ENCODE data around the gene RRAS2. TPM values are rescaled to one million over a fixed set of nuclear protein-coding genes. Genes with fewer than 3 reads are reported as not detected.

The RRAS2 gene
- total and polyA plus RNA-seq, 9 of the 15 experiments (the other 6 are each of a cell fraction or from before 2014, with no cell fraction given) = 9.4 to 47.5 (median 37.6) TPM

DNA sequence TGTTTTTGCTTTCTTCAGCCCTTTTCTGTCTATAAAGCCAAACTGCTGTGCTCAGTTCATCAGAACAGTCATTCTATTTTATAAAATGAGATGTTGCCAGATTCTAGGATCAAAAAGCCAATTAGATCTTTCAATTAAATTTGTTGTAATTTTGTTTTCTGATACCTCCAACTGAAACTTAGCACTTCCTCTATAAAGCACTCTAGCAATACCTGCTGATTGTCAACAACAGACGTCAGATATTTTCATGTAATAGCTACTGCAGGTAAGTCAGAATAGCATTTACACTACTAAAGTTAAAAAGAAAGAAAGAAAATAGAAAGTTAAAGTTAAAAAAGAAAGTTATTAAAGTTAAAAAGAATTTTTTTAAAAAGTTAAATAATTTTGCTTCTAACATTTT lies 19.6 kb downstream of the RRAS2 start:
- Histone ChIP-seq H3K9me3 (replicated peaks; ENCODE audit: control insufficient read depth, insufficient read depth, low read depth, low read length) (peaks cover 3% of the 10 kb centered on the region), H3K9ac (ENCODE audit: insufficient read depth in 1 of 2, low read depth in 2 of 2, low read length in 2 of 2) (no peak overlapping the region), H3K27me3 (ENCODE audit: control insufficient read depth in 2 of 2, insufficient read depth in 2 of 2, low read length in 2 of 2) (no peaks in the 10 kb centered on the region), H3K4me3 (no peak overlapping the region), H3K27ac (ENCODE audit: extremely low read depth, low read depth, low read length) (no peak overlapping the region), H3K9me1 (ENCODE audit: control insufficient read depth, insufficient read depth, low read length) (no peaks in the 10 kb centered on the region), H3K4me2 (ENCODE audit: insufficient read depth, low read length) (no peak overlapping the region), H2AFZ (ENCODE audit: low read depth, low read length) (no peak overlapping the region), H3K36me3 (ENCODE audit: control insufficient read depth, insufficient read depth, low read length) (no peaks in the 10 kb centered on the region), H3K4me1 (replicated peaks in 1 of 2; ENCODE audit: control insufficient read depth in 2 of 2, insufficient read depth in 2 of 2, low read length in 2 of 2) (no peaks in the 10 kb centered on the region; a peak in 1 of 5 replicates), H3K79me2 (ENCODE audit: control insufficient read depth, insufficient read depth, low read length) (peaks cover 78% of the 10 kb centered on the region), H4K20me1 (replicated peaks; ENCODE audit: control insufficient read depth, insufficient read depth, low read length) (no peaks in the 10 kb centered on the region)
- POLR2A ChIA-PET = interaction anchor here (0.7 to 2.1 kb wide), 2 partner anchors 10 to 18 kb away, joined by 3 to 7 read pairs; no protein-coding TSS in a partner anchor
- FAIRE-seq (no peak), DNase-seq (ENCODE audit: extremely low read depth in 1 of 4, low spot score in 3 of 4) (no peak), ATAC-seq (no peak)
- intact Hi-C loops (cut with micrococcal nuclease) = no loop called here
- BruUV-seq (replicated peaks) = no TSS peak
- in situ Hi-C loops (cut with MboI) = no loop called here
- CTCF ChIA-PET (ENCODE audit: low intra/inter-chr PET ratio) = no interaction called here
- WGBS (ENCODE audit: insufficient coverage, low coverage, missing lambda C conversion rate) = 67% methylated on average over 1 of the region's 1 CpG
- no peak for TF ChIP-seq ZNF561 (CRISPR knock-in tag; conservative IDR thresholded peaks at IDR 0.05)
- no peak for TF ChIP-seq RBM17 (IDR thresholded peaks at IDR 0.05; ENCODE audit: borderline replicate concordance, low read depth, low read length)
- TF ChIP-seq HNRNPL (IDR thresholded peaks at IDR 0.05; ENCODE audit: low read depth, low read length) = no peak
- TF ChIP-seq RBM25 (IDR thresholded peaks at IDR 0.05; ENCODE audit: low read depth, low read length, severe bottlenecking) = no peak
- TF ChIP-seq POLR2AphosphoS2 (IDR thresholded peaks at IDR 0.05; ENCODE audit: low read length) = no peak
- TF ChIP-seq, protein P1, sequence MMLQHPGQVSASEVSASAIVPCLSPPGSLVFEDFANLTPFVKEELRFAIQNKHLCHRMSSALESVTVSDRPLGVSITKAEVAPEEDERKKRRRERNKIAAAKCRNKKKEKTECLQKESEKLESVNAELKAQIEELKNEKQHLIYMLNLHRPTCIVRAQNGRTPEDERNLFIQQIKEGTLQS (IDR thresholded peaks at IDR 0.05) = no peak
- TF ChIP-seq, protein P1 (CRISPR knock-in tag; conservative IDR thresholded peaks at IDR 0.05) = no peak
- TF ChIP-seq, protein P2, sequence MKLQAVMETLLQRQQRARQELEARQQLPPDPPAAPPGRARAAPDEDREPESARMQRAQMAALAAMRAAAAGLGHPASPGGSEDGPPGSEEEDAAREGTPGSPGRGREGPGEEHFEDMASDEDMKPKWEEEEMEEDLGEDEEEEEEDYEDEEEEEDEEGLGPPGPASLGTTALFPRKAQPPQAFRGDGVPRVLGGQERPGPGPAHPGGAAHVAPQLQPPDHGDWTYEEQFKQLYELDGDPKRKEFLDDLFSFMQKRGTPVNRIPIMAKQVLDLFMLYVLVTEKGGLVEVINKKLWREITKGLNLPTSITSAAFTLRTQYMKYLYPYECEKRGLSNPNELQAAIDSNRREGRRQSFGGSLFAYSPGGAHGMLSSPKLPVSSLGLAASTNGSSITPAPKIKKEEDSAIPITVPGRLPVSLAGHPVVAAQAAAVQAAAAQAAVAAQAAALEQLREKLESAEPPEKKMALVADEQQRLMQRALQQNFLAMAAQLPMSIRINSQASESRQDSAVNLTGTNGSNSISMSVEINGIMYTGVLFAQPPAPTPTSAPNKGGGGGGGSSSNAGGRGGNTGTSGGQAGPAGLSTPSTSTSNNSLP (IDR thresholded peaks at IDR 0.05; ENCODE audit: borderline replicate concordance, low read depth, low read length) = no peak
- TF ChIP-seq BDP1 (IDR thresholded peaks at IDR 0.05; ENCODE audit: insufficient read depth, insufficient read length) = no peak
- no peak for TF ChIP-seq NR2F6 (CRISPR knock-in tag; IDR thresholded peaks at IDR 0.05)
- TF ChIP-seq, protein P3, sequence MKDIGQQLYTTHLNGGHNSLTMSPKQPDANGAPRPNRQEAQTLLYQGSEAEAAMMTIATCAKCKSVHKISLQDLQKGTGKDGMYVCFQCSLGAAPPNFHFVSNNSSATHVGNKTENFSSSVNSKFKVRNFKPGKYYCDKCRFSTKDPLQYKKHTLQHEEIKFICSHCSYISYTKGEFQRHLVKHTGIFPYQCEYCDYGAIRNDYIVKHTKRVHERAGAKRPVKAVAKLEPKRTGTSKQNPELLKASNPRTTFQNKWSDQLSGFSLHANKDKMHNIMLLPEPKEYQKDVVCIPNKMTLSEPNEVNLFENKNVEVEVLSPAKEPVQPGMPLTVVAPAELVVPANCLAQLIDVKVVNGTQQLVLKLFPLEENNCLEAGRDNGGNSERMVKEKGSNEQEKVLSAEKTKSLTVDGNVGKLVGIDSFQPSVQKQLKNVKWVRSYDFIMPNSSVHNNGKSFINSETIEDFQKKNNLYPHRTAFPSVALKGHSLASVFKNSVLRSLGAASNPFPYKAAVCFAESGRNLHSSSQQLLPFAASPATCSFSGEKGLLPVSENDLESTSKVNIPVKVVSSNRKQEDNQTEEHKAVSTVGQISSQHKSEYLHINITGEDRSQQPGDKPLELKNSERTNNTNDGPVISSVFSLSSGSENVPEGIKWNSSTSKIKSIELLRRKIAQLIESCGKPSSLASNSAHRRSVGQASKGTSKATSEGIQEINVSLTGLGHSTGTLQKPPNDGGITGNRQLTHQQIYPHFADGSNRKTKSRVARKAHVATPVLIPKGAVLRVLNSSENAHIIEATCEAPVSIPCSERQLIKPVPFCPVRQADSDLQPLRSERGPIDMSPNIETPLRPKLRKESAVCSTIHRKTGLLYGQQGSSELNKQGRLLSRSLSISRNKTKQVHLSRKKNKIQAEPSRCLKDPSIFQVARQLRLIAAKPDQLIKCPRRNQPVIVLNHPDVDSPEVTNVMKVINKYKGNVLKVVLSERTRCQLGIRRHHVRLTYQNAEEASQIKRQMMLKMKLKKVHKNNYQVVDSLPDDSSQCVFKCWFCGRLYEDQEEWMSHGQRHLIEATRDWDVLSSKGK (CRISPR knock-in tag; IDR thresholded peaks at IDR 0.05) = no peak
- TF ChIP-seq HIVEP1 (CRISPR knock-in tag; IDR thresholded peaks at IDR 0.05) = no peak
- no peak for TF ChIP-seq SIX5 (IDR thresholded peaks at IDR 0.05; ENCODE audit: borderline replicate concordance in 1 of 2, insufficient read depth in 1 of 2, low read depth in 1 of 2, low read length in 2 of 2)
- no peak for TF ChIP-seq ZNF586 (CRISPR knock-in tag; conservative IDR thresholded peaks at IDR 0.05)
- no peak for TF ChIP-seq NR2C2 (CRISPR knock-in tag; IDR thresholded peaks at IDR 0.05)
- no peak for TF ChIP-seq NR2C2 (tag; IDR thresholded peaks at IDR 0.05)
- TF ChIP-seq PRMT5 (CRISPR knock-in tag; IDR thresholded peaks at IDR 0.05) = no peak
- TF ChIP-seq IRF2 (CRISPR knock-in tag; IDR thresholded peaks at IDR 0.05) = no peak
- no peak for TF ChIP-seq PPARD (CRISPR knock-in tag; IDR thresholded peaks at IDR 0.05)
